Endothelial cell of umbilical vein (primary cell): ENCODE data around the gene PARM1.

Source experiments
- EZH2 ChIP-seq: IDR thresholded peaks from 2 replicates; pipeline ENCODE4 v1.6.1; 2012; ENCODE audit warnings: borderline replicate concordance, low read depth, mild to moderate bottlenecking, moderate library complexity, low read length, inconsistent platforms; ENCODE audit not compliant: severe bottlenecking
- FOS ChIP-seq: IDR thresholded peaks from 2 replicates; pipeline ENCODE4 v1.6.1; 2011; ENCODE audit warnings: mild to moderate bottlenecking, low read length, moderate library complexity, borderline replicate concordance; ENCODE audit not compliant: insufficient read depth
- JUN ChIP-seq: IDR thresholded peaks from 2 replicates; pipeline ENCODE4 v1.6.1; 2011; ENCODE audit warnings: borderline replicate concordance, low read depth; ENCODE audit not compliant: insufficient read length, insufficient read depth
- POLR2A ChIP-seq: IDR thresholded peaks from 2 replicates; pipeline ENCODE4 v1.6.1; 2012; ENCODE audit warnings: low read depth, mild to moderate bottlenecking, control low read depth, low read length
- POLR2AphosphoS5 ChIP-seq: IDR thresholded peaks from 2 replicates; pipeline ENCODE4 v1.6.1; 2012; ENCODE audit warnings: low read depth, mild to moderate bottlenecking, control low read depth, low read length, moderate library complexity; ENCODE audit not compliant: insufficient read depth
- TF ChIP-seq, protein P1 (sequence below), 2 donors: IDR thresholded peaks; 1 replicate in 1 of 2; 2 replicates in 1 of 2; pipeline ENCODE4 v1.5.1; 2011; ENCODE audit warnings: low read length in 2 of 2, mild to moderate bottlenecking in 2 of 2, moderate library complexity in 2 of 2, control low read depth in 1 of 2, inconsistent platforms in 1 of 2, low read depth in 1 of 2; ENCODE audit not compliant: insufficient read depth in 1 of 2; ENCODE audit errors: extremely low read depth in 1 of 2
- TF ChIP-seq, protein P2 (sequence below): IDR thresholded peaks from 2 replicates; pipeline ENCODE4 v1.6.1; 2011; ENCODE audit not compliant: insufficient read depth, insufficient read length

DNA sequence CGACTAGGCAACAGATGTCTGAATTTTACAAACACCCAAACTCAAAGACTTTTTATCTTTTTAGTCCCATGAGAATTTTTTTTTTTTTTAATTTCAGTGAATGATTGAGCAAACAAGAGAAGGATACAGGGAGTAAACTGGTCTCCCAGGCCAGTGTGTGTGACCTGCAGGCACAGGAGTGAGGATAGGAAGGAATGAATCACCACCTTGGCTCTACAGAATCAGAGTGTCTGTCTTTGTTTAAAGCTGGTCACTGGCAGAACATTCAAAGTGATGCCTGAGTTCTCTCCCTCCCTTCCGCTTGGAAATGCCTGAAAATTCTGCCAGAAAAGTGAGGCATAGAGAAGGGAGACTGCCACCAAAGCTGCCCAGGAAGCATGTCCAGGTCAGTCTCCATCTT lies 69.5 kb downstream of the PARM1 start:
- TF ChIP-seq POLR2A (no peak), POLR2AphosphoS5 (no peak), EZH2 (no peak), FOS (no peak), JUN (no peak)
- TF ChIP-seq, protein P1, sequence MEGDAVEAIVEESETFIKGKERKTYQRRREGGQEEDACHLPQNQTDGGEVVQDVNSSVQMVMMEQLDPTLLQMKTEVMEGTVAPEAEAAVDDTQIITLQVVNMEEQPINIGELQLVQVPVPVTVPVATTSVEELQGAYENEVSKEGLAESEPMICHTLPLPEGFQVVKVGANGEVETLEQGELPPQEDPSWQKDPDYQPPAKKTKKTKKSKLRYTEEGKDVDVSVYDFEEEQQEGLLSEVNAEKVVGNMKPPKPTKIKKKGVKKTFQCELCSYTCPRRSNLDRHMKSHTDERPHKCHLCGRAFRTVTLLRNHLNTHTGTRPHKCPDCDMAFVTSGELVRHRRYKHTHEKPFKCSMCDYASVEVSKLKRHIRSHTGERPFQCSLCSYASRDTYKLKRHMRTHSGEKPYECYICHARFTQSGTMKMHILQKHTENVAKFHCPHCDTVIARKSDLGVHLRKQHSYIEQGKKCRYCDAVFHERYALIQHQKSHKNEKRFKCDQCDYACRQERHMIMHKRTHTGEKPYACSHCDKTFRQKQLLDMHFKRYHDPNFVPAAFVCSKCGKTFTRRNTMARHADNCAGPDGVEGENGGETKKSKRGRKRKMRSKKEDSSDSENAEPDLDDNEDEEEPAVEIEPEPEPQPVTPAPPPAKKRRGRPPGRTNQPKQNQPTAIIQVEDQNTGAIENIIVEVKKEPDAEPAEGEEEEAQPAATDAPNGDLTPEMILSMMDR (IDR thresholded peaks at IDR 0.05; ENCODE audit: extremely low read depth in 1 of 2, insufficient read depth in 1 of 2, low read depth in 1 of 2, low read length in 2 of 2): no peak
- TF ChIP-seq, protein P2, sequence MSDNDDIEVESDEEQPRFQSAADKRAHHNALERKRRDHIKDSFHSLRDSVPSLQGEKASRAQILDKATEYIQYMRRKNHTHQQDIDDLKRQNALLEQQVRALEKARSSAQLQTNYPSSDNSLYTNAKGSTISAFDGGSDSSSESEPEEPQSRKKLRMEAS: no peak
